Testis (tissue), 3 donors: Measurements from ENCODE around the gene ASB3. TPM values are rescaled to one million over a fixed set of nuclear protein-coding genes. Genes with fewer than 3 reads are reported as not detected.
"Not testable (repeated sequence)": the region's sequence is repeated elsewhere in the genome, so short reads cannot be mapped to it uniquely, and the experiment has no call there.

Experiments used
- DNase-seq: peaks from one replicate; pipeline ENCODE4 v3.0.0-alpha.2; 2019
- H3K27ac ChIP-seq, 2 donors: fragments of 200-600 bp; sonication (generic); one replicate each; pipeline ENCODE4 v1.5.1; 2019
- H3K27me3 ChIP-seq: fragments of 200-600 bp; sonication (generic); one replicate; pipeline ENCODE4 v1.5.1; 2019
- H3K36me3 ChIP-seq: fragments of 200-600 bp; sonication (generic); one replicate; pipeline ENCODE4 v1.5.1; 2017; ENCODE audit warnings: low read depth; ENCODE audit errors: missing control alignments
- H3K4me1 ChIP-seq: fragments of 200-600 bp; sonication (generic); one replicate; pipeline ENCODE4 v1.5.1; 2019
- H3K4me3 ChIP-seq, 2 donors: fragments of 200-600 bp; sonication (generic); one replicate each; pipeline ENCODE4 v1.5.1; 2017 to 2019
- H3K9me3 ChIP-seq: fragments of 200-600 bp; sonication (generic); one replicate; pipeline ENCODE4 v1.5.1; 2017
- CTCF ChIP-seq, 3 experiments: fragments of 450-650 bp in 2 of 3; fragments of 200-600 bp in 1 of 3; sonication (generic) in 1 of 3; IDR thresholded peaks; one replicate each; pipeline ENCODE4 v1.5.1; 2016 to 2019; ENCODE audit warnings: antibody characterized with exemption in 3 of 3, mild to moderate bottlenecking in 2 of 3, moderate library complexity in 1 of 3
- POLR2A ChIP-seq: fragments of 450-650 bp; IDR thresholded peaks from one replicate; pipeline ENCODE4 v1.6.1; 2017; ENCODE audit warnings: antibody characterized with exemption, mild to moderate bottlenecking, moderate library complexity
- WGBS, 2 donors: methylation state at CpG; one replicate each; pipeline ENCODE4 v1.1.5; 2018; 5-methylcytosine and 5-hydroxymethylcytosine counted together
- intact Hi-C: fragments of 100-400 bp; cut with DNase I; formaldehyde crosslinking; loops from one replicate; pipeline ENCODE4 v1.15.1; 2023; ENCODE audit warnings: low total_unique reads
- polyA plus RNA-seq: library from polyadenylated mRNA; stranded (reverse); fragments of 350-450 nt; fragmentation: Illumina TruSeq; extraction: RNeasy Lipid Tissue Mini Kit (QIAGEN cat#74804); gene quantifications from one replicate; pipeline ENCODE4 v1.2.3, GENCODE V29; 2014; ENCODE audit warnings: low read depth, low replicate concordance; ENCODE audit not compliant: insufficient read depth
- total RNA-seq, 2 donors: library from RNA; depleted of rRNA; stranded (reverse); fragments of >200 nt; gene quantifications; one replicate each; pipeline ENCODE4 v1.2.3, GENCODE V29; 2016

The ASB3 gene
- total and polyA plus RNA-seq, 3 donors from 2014 or later: 26.9 to 31.8 (median 29.0) TPM

GRCh38 chr2:53768242-53768542 lies 18.6 kb downstream of the ASB3 start:
- H3K4me1 ChIP-seq: peaks cover 5% of the 10 kb centered on the region

GRCh38 chr2:53767405-53768241 lies 19.1 kb downstream of the ASB3 start, which contains the start of gene CHAC2:
Gene CHAC2, plus strand, starts transcription at chr2:53767804. Its CDS starts 83 bp downstream, at chr2:53767887.
- H3K4me3 ChIP-seq: peak within 1 kb of the TSS; percentile 75 to 79
- intact Hi-C loops: no loop called here
- H3K27me3 ChIP-seq: no peaks in the 10 kb centered on the region
- peaks cover 5% of the 10 kb centered on the region for H3K4me1 ChIP-seq
- 1% methylated on average over 34 to 46 of the region's 46 CpGs for WGBS, 2 donors
- TF ChIP-seq CTCF (IDR thresholded peaks at IDR 0.05) (peak; percentile 31 to 39 (median 33)), POLR2A (no peak)
- H3K27ac ChIP-seq: peak within 1 kb of the TSS; percentile 59 to 72
- peak; percentile 91 for DNase-seq
- H3K36me3 ChIP-seq: no peaks in the 10 kb centered on the region
- no peaks in the 10 kb centered on the region for H3K9me3 ChIP-seq

More at GRCh38 chr2:53768242-53768542, 18.6 kb downstream of the ASB3 start:
- intact Hi-C loops: no loop called here
- peak overlapping the region; percentile 75 to 79 for H3K4me3 ChIP-seq
- WGBS, 2 donors: 1 to 2% methylated on average over 9 to 12 of the region's 12 CpGs
- H3K27ac ChIP-seq: peak overlapping the region; percentile 59 to 72
- TF ChIP-seq POLR2A (no peak), CTCF (IDR thresholded peaks at IDR 0.05) (no peak)
- no peak for DNase-seq
- H3K27me3 ChIP-seq: no peaks in the 10 kb centered on the region
- no peaks in the 10 kb centered on the region for H3K36me3 ChIP-seq
- H3K9me3 ChIP-seq: no peaks in the 10 kb centered on the region

- no peak for DNase-seq
- intact Hi-C loops: no loop called here
- Histone ChIP-seq H3K27ac (no peak overlapping the region), H3K36me3 (no peaks in the 10 kb centered on the region), H3K4me1 (peaks cover 5% of the 10 kb centered on the region), H3K27me3 (no peaks in the 10 kb centered on the region), H3K9me3 (no peaks in the 10 kb centered on the region), H3K4me3 (no peak overlapping the region)
- WGBS, 2 donors: 77 to 81% methylated on average over 1 of the region's 1 CpG
- no peak for TF ChIP-seq CTCF (IDR thresholded peaks at IDR 0.05)
- no peak for TF ChIP-seq POLR2A
Observed at GRCh38 chr2:53765767-53766166, 21.0 kb downstream of the ASB3 start.

- H3K27me3 ChIP-seq, H3K4me1 ChIP-seq, H3K4me3 ChIP-seq, intact Hi-C loops, H3K36me3 ChIP-seq, H3K27ac ChIP-seq, H3K9me3 ChIP-seq, DNase-seq: not testable (repeated sequence)
- 94% methylated on average over 13 to 14 of the region's 14 CpGs for WGBS, 2 donors
Observed at GRCh38 chr2:53757206-53757605, 29.5 kb downstream of the ASB3 start.

GRCh38 chr2:53756644-53757043 lies 30.1 kb downstream of the ASB3 start:
- Histone ChIP-seq H3K9me3 (no peaks in the 10 kb centered on the region), H3K4me1 (no peaks in the 10 kb centered on the region), H3K27me3 (no peaks in the 10 kb centered on the region), H3K36me3 (no peaks in the 10 kb centered on the region), H3K4me3 (no peak overlapping the region), H3K27ac (no peak overlapping the region)
- TF ChIP-seq CTCF (IDR thresholded peaks at IDR 0.05) (no peak), POLR2A (no peak)
- intact Hi-C loops: no loop called here
- DNase-seq: no peak
- WGBS, 2 donors: 97 to 98% methylated on average over 12 to 15 of the region's 15 CpGs
